GM23248 (cell line): ENCODE measurements around the gene CTSE. TPM values are rescaled to one million over a fixed set of nuclear protein-coding genes. Genes with fewer than 3 reads are reported as not detected.

ENCODE experiments used
- DNase-seq: peaks from one replicate; pipeline ENCODE4 v3.0.0-alpha.2; 2015
- H2AFZ ChIP-seq: fragments of 200-600 bp; sonication (generic); 2 replicates; pipeline ENCODE4 v1.6.1; 2016; ENCODE audit warnings: antibody characterized with exemption
- H3F3A ChIP-seq: fragments of 200-600 bp; sonication (generic); 2 replicates; pipeline ENCODE4 v1.6.1; 2016; ENCODE audit warnings: mild to moderate bottlenecking, antibody characterized with exemption, mixed run types; ENCODE audit not compliant: insufficient read depth
- H3K27ac ChIP-seq: fragments of 200-600 bp; sonication (generic); 2 replicates; pipeline ENCODE4 v1.5.1; 2016; ENCODE audit warnings: mild to moderate bottlenecking
- H3K27me3 ChIP-seq: fragments of 200-600 bp; sonication (generic); replicated peaks from 2 replicates; pipeline ENCODE4 v1.6.1; 2016; ENCODE audit warnings: mild to moderate bottlenecking; ENCODE audit not compliant: insufficient read depth
- H3K36me3 ChIP-seq: fragments of 200-600 bp; sonication (generic); 2 replicates; pipeline ENCODE4 v1.6.1; 2016; ENCODE audit warnings: low read depth, mild to moderate bottlenecking
- H3K4me1 ChIP-seq: fragments of 200-600 bp; sonication (generic); 2 replicates; pipeline ENCODE4 v1.6.1; 2016; ENCODE audit warnings: mild to moderate bottlenecking; ENCODE audit not compliant: insufficient read depth
- H3K4me2 ChIP-seq: fragments of 200-600 bp; sonication (generic); one replicate; pipeline ENCODE4 v1.6.1; 2016; ENCODE audit warnings: mild to moderate bottlenecking; ENCODE audit not compliant: unreplicated experiment
- H3K4me3 ChIP-seq: fragments of 200-600 bp; sonication (generic); 2 replicates; pipeline ENCODE4 v1.5.1; 2016; ENCODE audit warnings: mild to moderate bottlenecking
- H3K79me2 ChIP-seq: fragments of 200-600 bp; sonication (generic); 2 replicates; pipeline ENCODE4 v1.6.1; 2016; ENCODE audit warnings: mild to moderate bottlenecking; ENCODE audit not compliant: insufficient read depth
- H3K9ac ChIP-seq: fragments of 200-600 bp; sonication (generic); 2 replicates; pipeline ENCODE4 v1.6.1; 2016; ENCODE audit warnings: mild to moderate bottlenecking
- H3K9me2 ChIP-seq: fragments of 200-600 bp; sonication (generic); 2 replicates; pipeline ENCODE4 v1.6.1; 2016; ENCODE audit warnings: mixed run types, mild to moderate bottlenecking, moderate library complexity; ENCODE audit not compliant: insufficient read depth
- H3K9me3 ChIP-seq: fragments of 200-600 bp; sonication (generic); one replicate; pipeline ENCODE4 v1.6.1; 2017; ENCODE audit warnings: low read depth
- H4K20me1 ChIP-seq: fragments of 200-600 bp; sonication (generic); 2 replicates; pipeline ENCODE4 v1.6.0; 2016; ENCODE audit not compliant: insufficient read depth
- EZH2 ChIP-seq: fragments of 200-600 bp; sonication (generic); IDR thresholded peaks from 2 replicates; pipeline ENCODE4 v1.6.1; 2018; ENCODE audit warnings: antibody characterized with exemption, mild to moderate bottlenecking; ENCODE audit not compliant: insufficient read depth, poor library complexity, severe bottlenecking
- EZH2phosphoT487 ChIP-seq: fragments of 200-600 bp; sonication (generic); IDR thresholded peaks from 2 replicates; pipeline ENCODE4 v1.6.1; 2018; ENCODE audit warnings: antibody characterized with exemption, moderate library complexity, mild to moderate bottlenecking, low read depth; ENCODE audit not compliant: insufficient read depth
- WGBS, 2 experiments: methylation state at CpG; one replicate each; pipeline ENCODE4 v1.1.6; 2015 to 2017; ENCODE audit warnings: low lambda C conversion rate in 2 of 2, low coverage in 1 of 2; ENCODE audit errors: missing lambda C conversion rate in 2 of 2; 5-methylcytosine and 5-hydroxymethylcytosine counted together
- in situ Hi-C: fragments of 300-500 bp; cut with MboI; formaldehyde crosslinking; loops from 2 replicates; pipeline ENCODE4 v1.15.0; 2020
- polyA plus RNA-seq: library from polyadenylated mRNA; unstranded; fragments of >200 nt; fragmentation: Nextera tagmentation; extraction: Ambion mirVana; gene quantifications from 2 replicates; pipeline ENCODE4 v1.2.1, GENCODE V29; 2016
- total RNA-seq: library from RNA; depleted of rRNA; stranded (reverse); fragments of >200 nt; shearing (Covaris generic); gene quantifications from 2 replicates; pipeline ENCODE4 v1.2.3, GENCODE V29; 2014

The CTSE gene
- total and polyA plus RNA-seq, 2 experiments from 2014 or later = not detected

- no peak for DNase-seq
- Histone ChIP-seq H2AFZ (no peak overlapping the region), H3K36me3 (no peaks in the 10 kb centered on the region), H3K4me2 (no peak overlapping the region), H3K27me3 (no peaks in the 10 kb centered on the region), H3K4me1 (peaks cover 16% of the 10 kb centered on the region), H3K9me2 (no peaks in the 10 kb centered on the region), H3F3A (no peaks in the 10 kb centered on the region; the same call in 1 of the 2 replicates), H3K79me2 (no peaks in the 10 kb centered on the region), H3K4me3 (no peak overlapping the region), H4K20me1 (no peaks in the 10 kb centered on the region), H3K27ac (no peak overlapping the region), H3K9me3 (no peaks in the 10 kb centered on the region), H3K9ac (no peak overlapping the region)
- no peak for TF ChIP-seq EZH2phosphoT487
- TF ChIP-seq EZH2 = no peak
- in situ Hi-C loops = no loop called here
- 72 to 75% methylated on average over 8 of the region's 8 CpGs for WGBS, 2 experiments
Observed at GRCh38 chr1:205973377-205974232, 50.1 kb downstream of the CTSE start.

GRCh38 chr1:205972491-205973168 lies 51.1 kb downstream of the CTSE start:
- DNase-seq = no peak
- H3K9me2 ChIP-seq = no peaks in the 10 kb centered on the region
- H3K4me3 ChIP-seq = no peak overlapping the region
- no peak overlapping the region for H3K27ac ChIP-seq
- no peak overlapping the region for H2AFZ ChIP-seq
- H3K27me3 ChIP-seq = no peaks in the 10 kb centered on the region
- peaks cover 19% of the 10 kb centered on the region for H3K4me1 ChIP-seq
- H3K79me2 ChIP-seq = no peaks in the 10 kb centered on the region
- 58 to 59% methylated on average over 11 of the region's 11 CpGs for WGBS, 2 experiments
- H3K4me2 ChIP-seq = no peak overlapping the region
- TF ChIP-seq EZH2 (no peak), EZH2phosphoT487 (no peak)
- H3K36me3 ChIP-seq = no peaks in the 10 kb centered on the region
- no peaks in the 10 kb centered on the region; the same call in 1 of the 2 replicates for H3F3A ChIP-seq
- H3K9ac ChIP-seq = no peak overlapping the region
- H4K20me1 ChIP-seq = no peaks in the 10 kb centered on the region
- in situ Hi-C loops = no loop called here
- H3K9me3 ChIP-seq = no peaks in the 10 kb centered on the region

- Histone ChIP-seq H3K4me3 (no peak overlapping the region), H4K20me1 (no peaks in the 10 kb centered on the region), H3K4me2 (no peak overlapping the region), H3K9ac (no peak overlapping the region), H3K4me1 (peaks cover 17% of the 10 kb centered on the region), H3F3A (no peaks in the 10 kb centered on the region; the same call in 1 of the 2 replicates), H3K9me2 (no peaks in the 10 kb centered on the region), H2AFZ (no peak overlapping the region), H3K27me3 (no peaks in the 10 kb centered on the region), H3K27ac (no peak overlapping the region), H3K79me2 (no peaks in the 10 kb centered on the region), H3K36me3 (no peaks in the 10 kb centered on the region), H3K9me3 (no peaks in the 10 kb centered on the region)
- no peak for DNase-seq
- WGBS, 2 experiments = 78 to 84% methylated on average over 4 of the region's 4 CpGs
- TF ChIP-seq EZH2phosphoT487 (no peak), EZH2 (no peak)
- in situ Hi-C loops = no loop called here
Observed at GRCh38 chr1:205972081-205972480, 51.6 kb downstream of the CTSE start.

- H3F3A ChIP-seq = no peaks in the 10 kb centered on the region; the same call in 1 of the 2 replicates
- no peaks in the 10 kb centered on the region for H3K36me3 ChIP-seq
- DNase-seq = no peak
- WGBS, 2 experiments = 79 to 82% methylated on average over 4 of the region's 4 CpGs
- TF ChIP-seq EZH2 (no peak), EZH2phosphoT487 (no peak)
- no peak overlapping the region for H3K4me2 ChIP-seq
- H3K4me1 ChIP-seq = peaks cover 10% of the 10 kb centered on the region
- no peak overlapping the region for H3K27ac ChIP-seq
- H3K9ac ChIP-seq = no peak overlapping the region
- H3K9me3 ChIP-seq = no peaks in the 10 kb centered on the region
- H3K79me2 ChIP-seq = no peaks in the 10 kb centered on the region
- no peak overlapping the region for H2AFZ ChIP-seq
- no peaks in the 10 kb centered on the region for H4K20me1 ChIP-seq
- in situ Hi-C loops = no loop called here
- no peaks in the 10 kb centered on the region for H3K27me3 ChIP-seq
- no peak overlapping the region for H3K4me3 ChIP-seq
- no peaks in the 10 kb centered on the region for H3K9me2 ChIP-seq
Observed at GRCh38 chr1:205971082-205971481, 52.6 kb downstream of the CTSE start.
